ENCODE measurements around the gene LENG8. TPM values are rescaled to one million over a fixed set of nuclear protein-coding genes. Genes with fewer than 3 reads are reported as not detected.

Gene LENG8
- total RNA-seq, 1 donor from 2014 or later, result 193 TPM

DNA sequence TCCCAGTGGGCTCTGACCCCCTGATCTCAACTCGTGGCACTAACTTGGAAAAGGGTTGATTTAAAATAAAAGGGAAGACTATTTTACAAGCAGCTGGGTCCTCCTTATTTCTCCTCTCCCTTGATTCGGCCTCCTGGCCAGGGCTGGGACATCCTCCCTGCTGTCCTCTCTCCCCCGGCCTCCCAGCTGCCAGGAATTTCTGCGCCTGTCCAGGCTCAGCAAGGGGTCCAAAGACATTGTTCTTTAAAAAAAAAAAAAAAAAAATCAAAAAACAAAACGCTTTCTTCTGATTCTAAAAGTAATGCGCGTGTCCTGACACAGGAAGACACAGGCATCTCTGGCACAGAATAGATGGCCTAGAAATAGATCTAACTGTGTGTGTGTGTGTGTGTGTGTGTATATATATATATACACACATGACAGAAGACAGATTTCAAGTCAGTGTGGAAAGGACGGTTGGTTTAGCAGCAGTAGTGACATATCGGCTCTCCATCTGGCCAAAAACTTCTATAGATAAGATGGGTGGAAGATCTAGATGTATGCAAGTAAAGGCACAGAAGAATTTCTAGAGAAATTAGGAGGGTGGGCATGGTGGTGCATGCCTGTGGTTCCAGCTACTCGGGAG lies 12.3 kb upstream of the LENG8 start:
- H3K4me1 ChIP-seq (ENCODE audit: insufficient read depth, low read length), result peaks cover 4% of the 10 kb centered on the region
- FAIRE-seq, result no peak

DNA sequence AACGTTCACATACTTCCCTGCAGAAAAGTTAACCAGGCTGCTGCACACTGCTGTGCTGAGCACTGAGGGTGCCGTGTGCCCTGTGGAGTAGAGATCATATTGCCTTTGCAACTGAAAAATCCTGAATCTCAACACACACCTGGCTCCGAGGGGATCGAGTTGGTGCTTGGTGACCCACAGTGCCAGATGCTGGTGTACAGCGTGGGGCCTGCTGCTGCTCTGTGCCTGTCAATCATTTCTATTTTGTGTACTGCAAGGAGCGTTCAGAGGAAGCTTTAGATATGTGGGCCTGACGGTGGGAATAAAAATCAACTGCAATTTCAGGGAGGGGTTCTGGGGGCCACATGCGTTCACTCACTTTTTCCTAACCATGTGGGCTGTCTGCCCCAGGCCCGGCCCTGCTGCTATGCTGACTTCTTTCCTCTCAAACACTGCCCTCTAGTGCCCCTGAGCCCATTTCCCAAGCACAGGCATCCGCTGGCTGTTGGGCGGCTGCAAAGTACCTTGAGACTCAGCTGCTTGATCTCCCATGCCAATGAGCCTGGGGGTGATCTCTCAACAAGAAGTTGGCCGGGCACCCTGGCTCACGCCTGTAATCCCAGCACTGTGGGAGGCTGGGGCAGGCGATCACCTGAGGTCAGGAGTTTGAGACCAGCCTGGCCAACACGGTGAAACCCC lies 9.7 kb upstream of the LENG8 start:
- no peak overlapping the region for H3K4me2 ChIP-seq (ENCODE audit: low read length)
- TF ChIP-seq, protein P1, sequence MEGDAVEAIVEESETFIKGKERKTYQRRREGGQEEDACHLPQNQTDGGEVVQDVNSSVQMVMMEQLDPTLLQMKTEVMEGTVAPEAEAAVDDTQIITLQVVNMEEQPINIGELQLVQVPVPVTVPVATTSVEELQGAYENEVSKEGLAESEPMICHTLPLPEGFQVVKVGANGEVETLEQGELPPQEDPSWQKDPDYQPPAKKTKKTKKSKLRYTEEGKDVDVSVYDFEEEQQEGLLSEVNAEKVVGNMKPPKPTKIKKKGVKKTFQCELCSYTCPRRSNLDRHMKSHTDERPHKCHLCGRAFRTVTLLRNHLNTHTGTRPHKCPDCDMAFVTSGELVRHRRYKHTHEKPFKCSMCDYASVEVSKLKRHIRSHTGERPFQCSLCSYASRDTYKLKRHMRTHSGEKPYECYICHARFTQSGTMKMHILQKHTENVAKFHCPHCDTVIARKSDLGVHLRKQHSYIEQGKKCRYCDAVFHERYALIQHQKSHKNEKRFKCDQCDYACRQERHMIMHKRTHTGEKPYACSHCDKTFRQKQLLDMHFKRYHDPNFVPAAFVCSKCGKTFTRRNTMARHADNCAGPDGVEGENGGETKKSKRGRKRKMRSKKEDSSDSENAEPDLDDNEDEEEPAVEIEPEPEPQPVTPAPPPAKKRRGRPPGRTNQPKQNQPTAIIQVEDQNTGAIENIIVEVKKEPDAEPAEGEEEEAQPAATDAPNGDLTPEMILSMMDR (IDR thresholded peaks at IDR 0.05; ENCODE audit: insufficient read depth, low read depth, low read length), result peak; percentile 42
- no peak for TF ChIP-seq EZH2 (IDR thresholded peaks at IDR 0.05; ENCODE audit: insufficient read depth, low read length)
- H3K27ac ChIP-seq (ENCODE audit: low read depth, low read length), result no peak overlapping the region
- H3K4me1 ChIP-seq (ENCODE audit: insufficient read depth, low read length), result peaks cover 4% of the 10 kb centered on the region
- peaks cover 4% of the 10 kb centered on the region for H3K79me2 ChIP-seq (ENCODE audit: insufficient read depth, low read length)
- Mint-ChIP-seq H3K27me3 (ENCODE audit: low read depth, unreplicated experiment) (no peaks in the 10 kb centered on the region), H3K27ac (ENCODE audit: unreplicated experiment) (no peak overlapping the region), H3K4me3 (ENCODE audit: unreplicated experiment) (no peak overlapping the region), H3K9me3 (ENCODE audit: unreplicated experiment) (no peaks in the 10 kb centered on the region), H3K4me1 (ENCODE audit: low read depth, unreplicated experiment) (peaks cover 3% of the 10 kb centered on the region), H3K36me3 (ENCODE audit: low read depth, unreplicated experiment) (peaks cover 15% of the 10 kb centered on the region)
- H3K4me3 ChIP-seq (ENCODE audit: insufficient read depth, low read depth, low read length), result no peak overlapping the region
- H3K36me3 ChIP-seq (ENCODE audit: insufficient read depth, low read length), result no peaks in the 10 kb centered on the region
- H3K27me3 ChIP-seq (ENCODE audit: insufficient read depth, low read length), result no peaks in the 10 kb centered on the region
- H2AFZ ChIP-seq (ENCODE audit: low read depth, low read length), result no peak overlapping the region
- no peak for DNase-seq (ENCODE audit: low read depth)
- H3K9ac ChIP-seq (ENCODE audit: low read length), result no peak overlapping the region
- FAIRE-seq, result no peak
- no peaks in the 10 kb centered on the region for H3K9me3 ChIP-seq (ENCODE audit: insufficient read depth, low read depth, low read length)
- peaks cover 51% of the 10 kb centered on the region for H4K20me1 ChIP-seq (ENCODE audit: insufficient read depth, low read length)

More for the DNA sequence above, 12.3 kb upstream of the LENG8 start:
- DNase-seq (ENCODE audit: low read depth), result no peak
- TF ChIP-seq EZH2 (IDR thresholded peaks at IDR 0.05; ENCODE audit: insufficient read depth, low read length), result no peak
- TF ChIP-seq, protein P1 (IDR thresholded peaks at IDR 0.05; ENCODE audit: insufficient read depth, low read depth, low read length), result no peak
- H3K27ac Mint-ChIP-seq (ENCODE audit: unreplicated experiment), result no peak overlapping the region
- peaks cover 63% of the 10 kb centered on the region for H4K20me1 ChIP-seq (ENCODE audit: insufficient read depth, low read length)
- no peak overlapping the region for H3K4me3 Mint-ChIP-seq (ENCODE audit: unreplicated experiment)
- peaks cover 8% of the 10 kb centered on the region for H3K4me1 Mint-ChIP-seq (ENCODE audit: low read depth, unreplicated experiment)
- H3K27ac ChIP-seq (ENCODE audit: low read depth, low read length), result no peak overlapping the region
- H3K36me3 Mint-ChIP-seq (ENCODE audit: low read depth, unreplicated experiment), result peaks cover 8% of the 10 kb centered on the region
- no peak overlapping the region for H3K4me3 ChIP-seq (ENCODE audit: insufficient read depth, low read depth, low read length)
- no peaks in the 10 kb centered on the region for H3K9me3 Mint-ChIP-seq (ENCODE audit: unreplicated experiment)
- no peaks in the 10 kb centered on the region for H3K27me3 ChIP-seq (ENCODE audit: insufficient read depth, low read length)
- no peak overlapping the region for H2AFZ ChIP-seq (ENCODE audit: low read depth, low read length)
- H3K9ac ChIP-seq (ENCODE audit: low read length), result no peak overlapping the region
- no peaks in the 10 kb centered on the region for H3K9me3 ChIP-seq (ENCODE audit: insufficient read depth, low read depth, low read length)
- H3K36me3 ChIP-seq (ENCODE audit: insufficient read depth, low read length), result no peaks in the 10 kb centered on the region
- H3K79me2 ChIP-seq (ENCODE audit: insufficient read depth, low read length), result peaks cover 4% of the 10 kb centered on the region
- no peaks in the 10 kb centered on the region for H3K27me3 Mint-ChIP-seq (ENCODE audit: low read depth, unreplicated experiment)
- H3K4me2 ChIP-seq (ENCODE audit: low read length), result no peak overlapping the region

DNA sequence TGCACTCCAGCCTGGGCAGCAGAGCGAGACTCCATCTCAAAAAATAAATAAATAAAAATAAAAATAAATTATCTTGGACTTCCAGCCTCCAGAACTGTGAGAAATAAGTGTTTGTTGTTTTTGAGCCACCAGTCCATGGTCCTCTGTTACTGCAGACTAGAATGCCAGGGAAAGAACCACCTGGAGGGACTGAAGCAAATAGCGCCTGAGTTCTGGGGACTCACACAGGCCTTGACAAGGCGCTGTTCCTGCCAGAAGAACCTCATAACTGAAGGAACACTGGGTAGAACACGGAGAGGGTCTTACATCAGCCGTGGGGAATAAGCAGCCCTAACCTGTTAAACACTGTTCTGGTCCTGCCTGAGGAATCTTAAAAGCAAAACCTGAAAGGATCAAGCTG lies 8.4 kb upstream of the LENG8 start:
- FAIRE-seq (no peak), DNase-seq (ENCODE audit: low read depth) (no peak)
- Mint-ChIP-seq H3K27me3 (ENCODE audit: low read depth, unreplicated experiment) (no peaks in the 10 kb centered on the region), H3K4me1 (ENCODE audit: low read depth, unreplicated experiment) (peaks cover 3% of the 10 kb centered on the region), H3K36me3 (ENCODE audit: low read depth, unreplicated experiment) (peaks cover 16% of the 10 kb centered on the region), H3K9me3 (ENCODE audit: unreplicated experiment) (no peaks in the 10 kb centered on the region), H3K27ac (ENCODE audit: unreplicated experiment) (no peak overlapping the region), H3K4me3 (ENCODE audit: unreplicated experiment) (no peak overlapping the region)
- Histone ChIP-seq H2AFZ (ENCODE audit: low read depth, low read length) (no peak overlapping the region), H3K79me2 (ENCODE audit: insufficient read depth, low read length) (peaks cover 4% of the 10 kb centered on the region), H3K27me3 (ENCODE audit: insufficient read depth, low read length) (no peaks in the 10 kb centered on the region), H4K20me1 (ENCODE audit: insufficient read depth, low read length) (peaks cover 38% of the 10 kb centered on the region), H3K9ac (ENCODE audit: low read length) (no peak overlapping the region), H3K4me2 (ENCODE audit: low read length) (no peak overlapping the region), H3K4me3 (ENCODE audit: insufficient read depth, low read depth, low read length) (no peak overlapping the region), H3K9me3 (ENCODE audit: insufficient read depth, low read depth, low read length) (no peaks in the 10 kb centered on the region), H3K36me3 (ENCODE audit: insufficient read depth, low read length) (peaks cover 2% of the 10 kb centered on the region), H3K27ac (ENCODE audit: low read depth, low read length) (no peak overlapping the region), H3K4me1 (ENCODE audit: insufficient read depth, low read length) (peaks cover 4% of the 10 kb centered on the region)
- TF ChIP-seq, protein P1 (IDR thresholded peaks at IDR 0.05; ENCODE audit: insufficient read depth, low read depth, low read length), result no peak
- TF ChIP-seq EZH2 (IDR thresholded peaks at IDR 0.05; ENCODE audit: insufficient read depth, low read length), result no peak

All from astrocyte (in vitro differentiated cells and primary cell).